Activated CD4-positive, alpha-beta T cell treated with anti-CD3 and anti-CD28 coated beads, Interleukin-2, amount 50 U/mL, for 16 hours (primary cell): ENCODE results near the gene ARL10.

Source experiments
- DNase-seq: peaks from one replicate; pipeline ENCODE4 v3.0.0-alpha.2; 2020

Gene ARL10

GRCh38 chr5:176414704-176415103, 49.4 kb downstream of the ARL10 start:
- DNase-seq: no peak

DNA sequence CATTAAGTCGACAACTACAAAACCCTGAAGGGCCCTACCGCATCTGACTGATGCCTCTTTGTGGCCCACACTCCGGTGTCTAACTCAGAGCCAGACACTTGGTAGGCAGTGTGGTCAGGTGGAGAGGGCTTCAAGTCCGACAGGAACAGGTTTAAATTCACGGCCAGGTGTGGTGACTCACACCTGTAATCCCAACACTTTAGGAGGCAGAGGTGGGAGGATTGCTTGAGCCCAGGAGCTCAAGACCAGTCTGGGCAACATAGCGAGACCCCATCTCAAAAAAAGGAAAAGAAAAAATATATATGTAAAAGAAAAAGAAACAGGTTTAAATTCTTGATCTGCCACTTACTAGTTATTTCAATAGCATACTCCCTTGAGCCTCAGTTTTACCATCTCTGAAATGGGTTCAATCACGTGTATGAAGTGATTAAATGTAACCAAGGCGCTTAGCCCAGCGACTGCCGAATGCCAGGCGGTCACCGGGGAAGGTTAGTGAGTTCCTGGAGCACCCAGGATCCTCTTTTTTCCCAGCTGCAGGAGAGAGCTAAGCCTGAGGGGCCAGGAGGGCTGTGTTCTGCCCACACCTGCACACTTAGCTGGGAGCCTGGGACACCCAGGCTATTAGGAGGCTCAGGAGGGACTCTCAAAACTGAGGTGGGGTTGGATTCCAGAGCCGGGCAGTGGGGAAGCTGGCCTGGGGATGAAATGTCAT, 50.1 kb downstream of the ARL10 start:
- no peak for DNase-seq

DNA sequence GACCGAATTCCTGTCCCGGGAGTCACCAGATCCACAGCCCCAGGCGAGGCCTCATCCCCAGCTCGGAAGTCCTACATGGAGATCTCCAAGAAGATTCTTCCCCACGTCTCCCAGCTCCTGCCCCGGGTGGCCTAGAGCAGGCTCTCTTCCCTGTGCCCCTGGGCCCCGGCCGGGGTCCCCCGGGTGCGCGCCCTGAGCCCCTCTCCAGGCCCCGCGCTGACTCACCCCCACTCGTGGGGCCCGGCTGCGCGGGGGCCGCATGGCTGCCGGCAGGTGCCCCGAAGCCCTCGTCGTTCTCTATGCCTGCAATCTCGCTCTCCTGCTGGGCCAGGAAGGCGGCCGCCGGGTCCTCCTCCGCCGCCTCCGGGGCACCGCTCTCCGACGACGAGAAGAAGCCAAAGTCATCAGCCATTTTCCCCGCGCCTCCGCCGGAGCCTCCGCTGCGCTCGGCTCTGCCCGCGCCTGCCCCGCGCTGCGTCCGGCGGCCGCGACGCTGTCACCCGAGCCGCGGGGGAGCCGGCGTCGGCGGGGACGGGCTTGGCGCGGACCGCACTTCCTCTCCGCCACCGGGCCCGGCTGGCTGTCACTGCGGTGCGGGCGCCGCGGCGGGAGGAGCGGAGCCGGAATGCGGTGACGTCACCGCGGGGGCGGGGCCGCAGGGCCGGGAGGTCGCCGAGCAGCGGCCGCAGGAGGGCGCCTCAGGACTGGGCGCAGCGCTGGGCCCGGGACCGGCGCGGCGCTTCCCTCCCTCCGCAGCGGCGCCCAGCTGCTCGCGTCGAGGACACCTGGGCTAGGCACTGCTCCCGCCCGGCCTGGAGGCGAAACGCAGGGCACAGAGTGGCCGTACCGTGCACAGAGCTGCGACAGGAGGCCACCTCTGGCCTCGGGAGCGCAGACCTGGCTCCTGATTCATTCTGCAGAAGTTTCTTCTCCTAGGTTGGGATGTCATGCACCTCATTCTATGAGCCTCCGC, 51.0 kb downstream of the ARL10 start, which contains the start of gene CLTB:
Gene CLTB, minus strand, starts transcription at position 588 of the 973 bp plus-strand sequence. Its CDS starts 176 bp downstream, at position 412.
- DNase-seq: peak; percentile 86

- DNase-seq: no peak
Observed at GRCh38 chr5:176416965-176417364, 51.7 kb downstream of the ARL10 start.

DNA sequence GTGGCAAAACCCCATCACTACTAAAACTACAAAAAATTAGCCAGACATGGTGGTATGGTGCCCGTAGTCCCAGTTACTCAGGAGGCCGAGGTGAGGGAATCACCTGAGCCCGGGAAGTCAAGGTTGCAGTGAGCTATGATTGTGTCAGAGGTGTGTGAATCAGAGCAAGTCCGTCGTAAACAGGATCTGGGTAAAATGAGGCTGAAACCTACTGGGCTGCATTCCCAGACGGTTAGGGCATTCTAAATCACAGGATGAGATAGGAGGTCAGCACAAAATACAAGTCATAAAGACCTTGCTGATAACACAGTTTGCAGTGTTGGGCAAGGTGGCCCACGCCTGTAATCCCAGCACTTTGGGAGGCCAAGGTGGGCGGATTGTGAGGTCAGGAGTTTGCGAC, 53.0 kb downstream of the ARL10 start:
- no peak for DNase-seq

DNA sequence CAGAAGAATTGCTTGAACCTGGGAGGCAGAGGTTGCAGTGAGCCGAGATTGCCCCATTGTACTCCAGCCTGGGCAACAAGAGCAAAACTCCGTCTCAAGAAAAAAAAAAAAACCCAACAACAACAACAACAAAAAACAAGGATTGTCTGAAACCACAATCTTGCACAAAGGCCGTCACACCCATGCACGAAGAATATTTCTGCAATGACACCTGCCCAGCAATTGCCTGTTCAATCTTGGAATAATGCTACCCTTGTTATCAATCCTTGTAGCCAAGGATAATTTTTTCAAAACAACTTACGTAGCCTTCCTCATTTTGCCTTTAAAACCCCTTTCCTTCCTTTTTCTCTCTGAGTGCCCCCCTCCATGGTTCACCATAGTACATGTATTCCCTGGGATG, 54.8 kb downstream of the ARL10 start:
- no peak for DNase-seq

DNA sequence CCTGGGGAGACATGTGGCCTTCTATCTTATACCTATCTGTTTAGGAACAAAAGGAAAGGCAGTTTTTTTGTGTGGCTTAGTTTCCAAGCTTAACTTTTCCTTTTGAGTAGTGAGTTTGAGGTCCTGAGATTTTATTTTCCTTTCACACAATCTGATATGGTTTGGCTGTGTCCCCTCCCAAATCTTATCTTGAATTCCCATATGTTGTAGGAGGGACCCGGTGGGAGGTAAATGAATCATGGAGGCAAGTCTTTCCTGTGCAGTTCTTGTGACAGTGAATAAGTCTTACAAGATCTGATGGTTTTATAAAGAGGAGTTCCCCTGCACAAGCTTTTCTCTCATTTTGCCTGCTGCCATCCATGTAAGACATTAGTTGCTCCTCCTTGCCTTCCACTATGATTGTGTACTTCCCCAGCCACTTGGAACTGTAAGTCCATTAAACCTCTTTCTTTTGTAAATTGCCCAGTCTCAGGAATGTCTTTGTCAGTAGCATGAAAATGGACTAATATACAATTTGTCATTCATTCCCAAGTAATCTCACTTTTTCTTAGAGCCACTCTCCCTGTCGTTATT, 55.8 kb downstream of the ARL10 start:
- DNase-seq: no peak

DNA sequence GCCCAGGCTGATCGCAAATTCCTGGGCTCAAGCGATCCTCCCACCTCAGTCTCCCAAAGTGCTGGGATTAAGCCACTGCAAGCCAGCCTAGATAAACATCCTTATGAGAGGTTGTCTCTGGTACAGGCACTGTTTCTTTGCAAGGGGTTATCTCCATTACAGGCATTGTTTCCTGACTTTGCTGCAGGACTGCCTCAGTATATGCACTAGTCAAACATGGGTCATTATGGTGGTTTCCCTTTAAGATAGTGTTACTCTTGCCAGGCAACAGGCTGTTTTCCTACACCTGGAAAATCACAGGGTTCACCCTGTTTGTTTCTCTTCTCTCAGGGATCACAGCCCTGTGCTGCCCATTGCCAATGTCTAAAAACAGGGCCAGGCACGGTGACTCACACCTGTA, 58.9 kb downstream of the ARL10 start:
- no peak for DNase-seq

DNA sequence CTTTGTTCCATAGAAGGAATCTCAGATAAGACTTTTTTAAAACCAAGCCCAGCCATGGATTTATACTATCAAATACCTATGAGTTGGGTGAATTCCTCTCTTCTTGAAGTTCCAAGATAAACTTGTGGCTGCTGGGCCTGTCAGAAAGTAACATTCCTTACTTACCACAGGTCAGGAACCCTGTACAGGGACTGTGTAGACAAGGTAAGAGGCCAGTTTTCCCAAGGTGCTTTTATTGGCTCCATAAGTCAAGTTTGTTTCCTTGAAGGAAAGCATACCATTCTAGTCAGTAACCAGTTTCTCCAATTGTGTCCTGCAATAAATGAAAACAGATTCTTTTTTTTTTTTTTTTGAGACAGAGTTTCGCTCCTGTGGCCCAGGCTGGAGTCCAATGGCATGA, 59.9 kb downstream of the ARL10 start:
- DNase-seq: no peak

DNA sequence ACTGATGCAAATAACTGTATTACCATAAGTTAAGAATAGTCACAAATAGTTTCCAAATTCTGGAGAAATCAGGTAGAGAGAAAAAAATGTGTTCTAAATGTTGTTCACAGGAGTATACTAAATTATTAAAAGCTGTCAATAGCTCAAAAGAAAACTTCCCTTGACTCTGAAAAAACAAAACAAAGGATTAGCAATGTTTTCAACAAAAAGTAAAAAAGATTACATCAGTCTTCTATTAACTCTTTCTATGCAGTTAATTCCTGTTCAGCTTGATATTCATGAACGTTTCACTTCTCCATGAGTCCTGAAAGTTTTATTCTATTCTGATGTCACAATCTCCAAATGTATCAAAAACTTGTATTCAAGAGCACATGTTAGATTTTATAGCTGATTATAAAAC, 60.5 kb downstream of the ARL10 start:
- no peak for DNase-seq

- no peak for DNase-seq
Observed at GRCh38 chr5:176426876-176427275, 61.6 kb downstream of the ARL10 start.

DNA sequence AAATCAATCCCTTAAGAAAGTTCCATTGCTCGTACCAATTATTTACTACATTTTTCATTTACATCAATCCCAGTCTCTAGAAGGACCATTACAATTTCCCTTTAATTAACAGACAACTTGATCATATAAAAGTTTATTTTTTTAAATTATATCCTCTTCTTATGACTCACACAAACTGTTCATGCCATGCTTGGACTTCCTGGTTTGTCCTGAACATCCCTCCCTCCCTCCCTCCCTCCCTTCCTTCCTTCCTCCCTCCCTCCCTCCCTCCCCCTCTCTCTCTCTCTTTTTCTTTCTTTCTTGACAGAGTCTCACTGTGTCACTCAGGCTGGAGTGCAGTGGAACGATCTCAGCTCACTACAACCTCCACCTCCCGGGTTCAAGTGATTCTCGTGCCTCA, 62.7 kb downstream of the ARL10 start:
- DNase-seq: no peak

- no peak for DNase-seq
Observed at GRCh38 chr5:176429972-176430371, 64.7 kb downstream of the ARL10 start.
